NOMO-1 (cell line): ENCODE data around the gene NDUFB7.

Experiments used
- DNase-seq, 2 experiments: peaks; one replicate each; lab custom pipeline; 2025; ENCODE audit not compliant: unreplicated experiment in 2 of 2; lab: John Stamatoyannopoulos, UW

The NDUFB7 gene

GRCh38 chr19:14528419-14529253 lies 43.2 kb downstream of the NDUFB7 start:
- no peak for DNase-seq

GRCh38 chr19:14526423-14526822 lies 45.4 kb downstream of the NDUFB7 start:
- no peak for DNase-seq

- DNase-seq = no peak
Observed at GRCh38 chr19:14525729-14526128, 46.1 kb downstream of the NDUFB7 start.

GRCh38 chr19:14520543-14520942 lies 51.3 kb downstream of the NDUFB7 start:
- no peak for DNase-seq

- DNase-seq = no peak
Observed at GRCh38 chr19:14519860-14520407, 51.9 kb downstream of the NDUFB7 start.

GRCh38 chr19:14519245-14519859 lies 52.5 kb downstream of the NDUFB7 start:
- DNase-seq = no peak

- DNase-seq = peak; percentile 69 to 79
Observed at GRCh38 chr19:14517840-14518505, 53.9 kb downstream of the NDUFB7 start, which contains the start of gene DNAJB1. Gene DNAJB1 (minus strand): TSS chr19:14518397. CDS start chr19:14518349, 48 bp downstream.

- DNase-seq = no peak
Observed at GRCh38 chr19:14517446-14517839, 54.4 kb downstream of the NDUFB7 start.

GRCh38 chr19:14516746-14517438 lies 55.0 kb downstream of the NDUFB7 start:
- DNase-seq = no peak
